OCI-LY3 (cell line): ENCODE data around the gene EVA1A.
A peak's percentile ranks its signal among the peaks of the same experiment; 100 is the strongest.

ENCODE experiments used
- H2AFZ ChIP-seq: fragments of 200-600, 300-600 bp; shearing (Covaris generic); 2 replicates; pipeline ENCODE4 v1.6.0; 2014; ENCODE audit warnings: antibody characterized with exemption, low read depth, low read length
- H3K27ac ChIP-seq: fragments of 200-600, 300-600 bp; sonication (generic); 2 replicates; pipeline ENCODE4 v1.5.1; 2014; ENCODE audit warnings: mild to moderate bottlenecking, low read length, moderate library complexity, mixed read lengths
- H3K27me3 ChIP-seq: fragments of 200-600, 300-600 bp; sonication (generic); 2 replicates; pipeline ENCODE4 v1.6.1; 2014; ENCODE audit warnings: low read depth, low read length, mixed read lengths
- H3K36me3 ChIP-seq: fragments of 200-600, 300-600 bp; sonication (generic); replicated peaks from 2 replicates; pipeline ENCODE3; 2014; ENCODE audit warnings: low read depth, low read length, mixed read lengths
- H3K4me1 ChIP-seq: fragments of 300-600, 200-600 bp; sonication (generic); 2 replicates; pipeline ENCODE4 v1.6.1; 2014; ENCODE audit warnings: low read length, mixed read lengths
- H3K4me2 ChIP-seq: fragments of 200-600, 300-600 bp; sonication (generic); 2 replicates; pipeline ENCODE4 v1.6.1; 2014; ENCODE audit warnings: low read length, mixed read lengths
- H3K4me3 ChIP-seq: fragments of 300-600, 200-600 bp; sonication (generic); 2 replicates; pipeline ENCODE4 v1.5.1; 2014; ENCODE audit warnings: antibody characterized with exemption, mild to moderate bottlenecking, low read length, moderate library complexity
- H3K79me2 ChIP-seq: fragments of 300-600, 200-600 bp; shearing (Covaris generic); 2 replicates; pipeline ENCODE4 v1.6.1; 2014; ENCODE audit warnings: mild to moderate bottlenecking, low read length, mixed read lengths
- H3K9ac ChIP-seq: fragments of 300-600, 200-600 bp; shearing (Covaris generic); 2 replicates; pipeline ENCODE4 v1.6.0; 2014; ENCODE audit warnings: mild to moderate bottlenecking, low read length, moderate library complexity
- H3K9me3 ChIP-seq: fragments of 200-600, 300-600 bp; shearing (Covaris generic); 2 replicates; pipeline ENCODE4 v1.6.1; 2014; ENCODE audit warnings: low read length, mixed read lengths; ENCODE audit not compliant: insufficient read depth
- H4K20me1 ChIP-seq: fragments of 200-600, 300-600 bp; sonication (generic); 2 replicates; pipeline ENCODE4 v1.6.1; 2016; ENCODE audit warnings: low read length, mixed read lengths; ENCODE audit not compliant: insufficient read depth
- CTCF ChIP-seq: fragments of 200-600, 300-600 bp; sonication (generic); IDR thresholded peaks from 2 replicates; pipeline ENCODE4 v1.5.1; 2014; ENCODE audit warnings: antibody characterized with exemption, low read length, low read depth
- EZH2phosphoT487 ChIP-seq: fragments of 200-600 bp; shearing (Covaris generic); IDR thresholded peaks from 2 replicates; pipeline ENCODE4 v1.6.1; 2018; ENCODE audit warnings: antibody characterized with exemption, mixed run types, low read depth

Gene EVA1A

GRCh38 chr2:75466708-75467311, 93.9 kb downstream of the EVA1A start:
- Histone ChIP-seq H3K27me3 (peaks cover 22% of the 10 kb centered on the region), H2AFZ (no peak overlapping the region), H4K20me1 (no peaks in the 10 kb centered on the region), H3K79me2 (no peaks in the 10 kb centered on the region), H3K4me1 (no peaks in the 10 kb centered on the region), H3K9ac (no peak overlapping the region), H3K9me3 (no peaks in the 10 kb centered on the region), H3K4me2 (no peak overlapping the region), H3K36me3 (no peaks in the 10 kb centered on the region), H3K27ac (no peak overlapping the region), H3K4me3 (no peak overlapping the region)
- TF ChIP-seq EZH2phosphoT487 (no peak), CTCF (peak; percentile 88)

- Histone ChIP-seq H2AFZ (no peak overlapping the region), H3K4me3 (no peak overlapping the region), H4K20me1 (no peaks in the 10 kb centered on the region), H3K9ac (no peak overlapping the region), H3K9me3 (no peaks in the 10 kb centered on the region), H3K27me3 (peaks cover 22% of the 10 kb centered on the region), H3K4me1 (no peaks in the 10 kb centered on the region), H3K79me2 (no peaks in the 10 kb centered on the region), H3K27ac (no peak overlapping the region), H3K4me2 (no peak overlapping the region), H3K36me3 (no peaks in the 10 kb centered on the region)
- no peak for TF ChIP-seq CTCF
These were observed 95.3 kb downstream of the EVA1A start for GRCh38 chr2:75465317-75465984.

- Histone ChIP-seq H3K4me1 (peaks cover 5% of the 10 kb centered on the region; the same call in 1 of the 2 replicates), H3K79me2 (no peaks in the 10 kb centered on the region), H3K9me3 (no peaks in the 10 kb centered on the region), H4K20me1 (no peaks in the 10 kb centered on the region), H2AFZ (peak overlapping the region; percentile 39; the same call in 1 of the 2 replicates), H3K27me3 (peaks cover 22% of the 10 kb centered on the region), H3K9ac (no peak overlapping the region), H3K4me2 (peak overlapping the region; percentile 21), H3K27ac (no peak overlapping the region), H3K4me3 (no peak overlapping the region), H3K36me3 (no peaks in the 10 kb centered on the region)
- TF ChIP-seq EZH2phosphoT487 (no peak), CTCF (peak; percentile 76)
These were observed 96.3 kb downstream of the EVA1A start for GRCh38 chr2:75464348-75464946.

GRCh38 chr2:75462721-75463120, 98.0 kb downstream of the EVA1A start:
- Histone ChIP-seq H4K20me1 (no peaks in the 10 kb centered on the region), H3K9ac (no peak overlapping the region), H2AFZ (no peak overlapping the region), H3K36me3 (no peaks in the 10 kb centered on the region), H3K4me3 (no peak overlapping the region), H3K4me2 (no peak overlapping the region), H3K27me3 (peaks cover 13% of the 10 kb centered on the region), H3K9me3 (no peaks in the 10 kb centered on the region), H3K79me2 (no peaks in the 10 kb centered on the region), H3K4me1 (peaks cover 13% of the 10 kb centered on the region; the same call in 1 of the 2 replicates), H3K27ac (no peak overlapping the region)
- TF ChIP-seq CTCF: no peak
- TF ChIP-seq EZH2phosphoT487: no peak
